ENCODE data around the gene ATG9A.

DNA sequence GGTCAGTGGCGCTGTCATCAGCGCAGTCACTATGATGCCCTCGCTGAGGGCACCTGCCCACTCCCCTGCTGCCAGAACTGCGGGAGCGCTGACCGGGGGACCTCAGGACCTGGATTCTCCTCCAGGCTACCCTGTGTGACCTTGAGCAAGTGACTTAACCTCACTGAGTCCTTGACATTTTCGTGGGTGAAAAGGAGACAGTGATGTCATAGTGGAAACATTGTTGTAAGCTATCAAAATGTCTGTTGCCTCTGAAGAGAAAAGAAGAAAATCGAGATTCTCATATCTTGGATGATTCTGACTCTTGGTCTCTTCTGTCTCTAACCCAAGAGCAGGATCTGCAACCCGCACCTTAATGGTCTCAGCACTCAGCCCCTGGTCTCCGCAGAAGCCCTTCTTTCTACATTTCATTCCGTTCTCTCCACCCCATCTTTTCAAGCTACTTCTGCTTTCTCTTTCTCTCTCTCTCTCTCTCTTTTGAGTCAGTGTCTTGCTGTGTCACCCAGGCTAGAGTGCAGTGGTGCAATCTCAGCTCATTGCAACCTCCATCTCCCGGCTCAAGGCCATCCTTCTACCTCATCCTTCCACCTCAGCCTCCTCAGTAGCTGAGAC lies 25.3 kb upstream of the ATG9A start:
- TF ChIP-seq, protein P1, sequence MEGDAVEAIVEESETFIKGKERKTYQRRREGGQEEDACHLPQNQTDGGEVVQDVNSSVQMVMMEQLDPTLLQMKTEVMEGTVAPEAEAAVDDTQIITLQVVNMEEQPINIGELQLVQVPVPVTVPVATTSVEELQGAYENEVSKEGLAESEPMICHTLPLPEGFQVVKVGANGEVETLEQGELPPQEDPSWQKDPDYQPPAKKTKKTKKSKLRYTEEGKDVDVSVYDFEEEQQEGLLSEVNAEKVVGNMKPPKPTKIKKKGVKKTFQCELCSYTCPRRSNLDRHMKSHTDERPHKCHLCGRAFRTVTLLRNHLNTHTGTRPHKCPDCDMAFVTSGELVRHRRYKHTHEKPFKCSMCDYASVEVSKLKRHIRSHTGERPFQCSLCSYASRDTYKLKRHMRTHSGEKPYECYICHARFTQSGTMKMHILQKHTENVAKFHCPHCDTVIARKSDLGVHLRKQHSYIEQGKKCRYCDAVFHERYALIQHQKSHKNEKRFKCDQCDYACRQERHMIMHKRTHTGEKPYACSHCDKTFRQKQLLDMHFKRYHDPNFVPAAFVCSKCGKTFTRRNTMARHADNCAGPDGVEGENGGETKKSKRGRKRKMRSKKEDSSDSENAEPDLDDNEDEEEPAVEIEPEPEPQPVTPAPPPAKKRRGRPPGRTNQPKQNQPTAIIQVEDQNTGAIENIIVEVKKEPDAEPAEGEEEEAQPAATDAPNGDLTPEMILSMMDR (IDR thresholded peaks at IDR 0.05; ENCODE audit: poor library complexity): no peak
- TF ChIP-seq EZH2 (IDR thresholded peaks at IDR 0.05; ENCODE audit: borderline replicate concordance) (no peak), EZH2phosphoT487 (IDR thresholded peaks at IDR 0.05; ENCODE audit: low read depth, severe bottlenecking, unreplicated experiment) (no peak)
